ENCODE data around the gene EML1. TPM values are rescaled to one million over a fixed set of nuclear protein-coding genes. Genes with fewer than 3 reads are reported as not detected.

EML1 gene
- polyA plus RNA-seq, 6 donors from 2014 or later: not detected

DNA sequence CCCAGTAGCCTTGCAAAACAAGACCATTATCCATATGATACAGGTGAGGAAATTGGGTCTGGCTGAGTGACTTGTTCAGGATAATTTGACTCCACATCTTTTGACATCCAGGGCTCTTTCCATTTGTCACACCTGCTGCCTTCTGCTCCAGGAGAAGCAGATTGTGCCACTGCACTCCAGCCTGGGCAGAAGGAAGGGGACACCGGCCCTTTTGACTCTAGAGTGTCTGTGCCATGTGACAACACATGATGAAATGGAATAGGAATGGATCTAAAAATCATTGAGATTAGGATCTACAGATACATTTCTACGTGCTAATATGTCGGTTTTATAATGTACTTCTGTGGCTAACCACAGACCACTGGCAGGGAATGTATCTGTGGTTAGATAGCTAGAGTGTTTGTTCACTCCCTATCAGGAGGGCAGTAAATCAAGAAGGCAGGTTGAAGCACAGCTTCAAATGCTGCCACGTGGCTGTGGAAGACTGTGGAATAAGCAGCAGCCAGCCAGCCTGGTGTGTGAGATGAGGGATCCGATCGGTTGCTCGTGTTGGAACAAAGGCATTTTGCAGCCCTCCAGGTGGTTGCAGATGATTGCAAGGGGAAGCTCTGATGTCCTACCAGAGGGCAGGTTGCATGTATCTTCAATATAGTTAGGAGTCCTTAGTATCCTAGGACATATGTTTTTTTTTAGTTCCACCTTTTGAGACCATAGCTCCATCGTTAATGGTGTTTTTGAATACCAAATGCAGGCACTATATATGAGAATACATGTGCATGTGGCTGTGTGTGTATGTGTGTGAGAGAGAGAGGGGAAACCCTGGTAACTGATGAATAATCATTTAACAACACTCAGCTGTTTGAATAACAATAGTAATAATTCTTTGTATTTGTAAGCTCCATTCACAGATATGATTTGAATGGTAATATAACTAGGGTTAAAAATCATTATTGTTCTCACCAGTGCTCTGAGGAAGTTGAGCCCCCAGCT is 28.6 kb downstream of the EML1 start:
- Mint-ChIP-seq H3K27me3 (peaks cover 29 to 67% (median 40%) of the 10 kb centered on the region in 3 donors), H3K36me3 (no peaks in the 10 kb centered on the region), H3K9me3 (peaks cover 0 to 9% (median 0%) of the 10 kb centered on the region in 7 donors), H3K27ac (peak overlapping the region in 2 of 6 donors; percentile 17 to 45), H3K4me3 (no peak overlapping the region), H3K4me1 (peaks cover 0 to 5% (median 0%) of the 10 kb centered on the region in 3 donors)
- no peak for DNase-seq
- no peak for ATAC-seq (ENCODE audit: low read depth in 2 of 2)

DNA sequence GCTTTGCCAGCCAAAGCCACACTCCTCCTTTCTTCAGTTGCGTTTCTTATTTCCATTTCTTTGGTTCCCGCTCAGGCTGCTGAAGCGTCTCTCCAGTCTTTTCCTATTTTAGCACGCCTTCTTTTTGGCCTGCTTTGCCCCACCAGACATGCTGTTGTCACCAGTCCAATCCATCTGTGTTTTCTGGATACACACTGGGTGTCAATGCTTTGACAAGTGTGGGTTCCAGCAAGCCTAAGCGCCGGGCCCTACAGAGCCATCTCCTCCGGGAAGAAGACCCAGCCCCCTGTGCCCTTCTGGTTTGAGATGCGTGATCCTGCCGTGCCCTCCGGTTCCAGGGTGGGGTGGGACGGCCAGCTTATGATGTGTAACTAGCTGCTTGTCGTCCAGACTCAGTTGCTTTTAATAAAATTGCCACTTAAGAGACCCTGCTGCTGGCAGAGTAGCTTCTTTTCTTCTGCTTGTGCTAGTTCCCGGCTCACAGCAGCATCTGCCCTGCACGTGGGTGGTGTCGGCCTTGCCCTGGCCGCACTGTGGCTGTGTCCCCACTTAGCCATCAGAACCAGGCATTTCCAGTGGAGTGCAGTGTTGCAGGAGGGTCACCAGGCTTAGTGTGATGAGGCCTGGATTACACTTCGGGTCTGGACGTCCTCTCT is 29.7 kb downstream of the EML1 start:
- H3K4me3 Mint-ChIP-seq: no peak overlapping the region
- H3K9me3 Mint-ChIP-seq: peaks cover 0 to 9% (median 0%) of the 10 kb centered on the region in 7 donors
- H3K4me1 Mint-ChIP-seq: peaks cover 0 to 5% (median 0%) of the 10 kb centered on the region in 3 donors
- no peak overlapping the region for H3K27ac Mint-ChIP-seq
- peaks cover 27 to 68% (median 35%) of the 10 kb centered on the region in 3 donors for H3K27me3 Mint-ChIP-seq
- no peak for ATAC-seq (ENCODE audit: low read depth in 2 of 2)
- no peaks in the 10 kb centered on the region for H3K36me3 Mint-ChIP-seq
- no peak for DNase-seq

DNA sequence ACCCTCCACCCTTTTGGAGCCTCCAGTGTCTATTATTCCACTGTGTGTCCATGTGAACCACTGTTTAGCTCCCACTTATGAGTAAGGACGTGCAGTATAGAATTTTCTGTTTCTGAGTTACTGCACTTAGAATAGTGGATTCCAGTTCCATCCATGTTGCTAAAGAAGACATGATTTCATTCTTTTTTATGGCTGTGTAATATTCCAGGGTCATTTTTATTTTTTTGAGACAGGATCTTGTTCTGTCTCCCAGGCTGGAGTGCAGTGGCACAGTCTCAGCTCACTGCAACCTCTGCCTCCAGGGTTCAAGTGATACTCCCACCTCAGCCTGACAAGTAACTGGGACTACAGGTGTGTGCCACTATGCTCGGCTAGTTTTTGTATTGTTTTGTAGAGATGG is 31.6 kb downstream of the EML1 start:
- Mint-ChIP-seq H3K4me3 (no peak overlapping the region), H3K9me3 (peaks cover 0 to 9% (median 0%) of the 10 kb centered on the region in 7 donors), H3K27ac (no peak overlapping the region), H3K27me3 (peaks cover 35 to 71% (median 38%) of the 10 kb centered on the region in 3 donors), H3K4me1 (peaks cover 0 to 5% (median 0%) of the 10 kb centered on the region in 3 donors), H3K36me3 (no peaks in the 10 kb centered on the region)
- DNase-seq (no peak), ATAC-seq (ENCODE audit: low read depth in 2 of 2) (no peak)

DNA sequence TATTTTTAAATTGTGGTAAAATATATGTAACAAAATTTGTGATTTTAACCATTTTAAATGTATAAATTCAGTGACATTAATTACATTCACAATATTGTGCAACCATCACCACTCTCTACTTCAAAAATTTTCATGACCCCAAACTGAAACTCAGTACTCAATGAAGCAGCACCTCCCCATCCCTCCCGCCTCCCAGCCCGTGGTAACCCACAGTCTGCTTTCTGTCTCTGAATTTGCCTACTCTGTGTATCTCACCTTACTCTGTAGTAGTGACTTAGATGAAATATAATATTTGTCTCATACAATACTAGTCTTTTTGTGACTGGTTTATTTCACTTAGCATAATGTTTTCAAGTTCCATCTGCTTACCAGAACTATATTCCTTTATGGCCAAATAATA is 36.2 kb downstream of the EML1 start:
- Mint-ChIP-seq H3K36me3 (no peaks in the 10 kb centered on the region), H3K4me1 (peaks cover 0 to 3% (median 0%) of the 10 kb centered on the region in 3 donors), H3K27ac (no peak overlapping the region), H3K4me3 (no peak overlapping the region), H3K27me3 (peaks cover 56 to 72% (median 57%) of the 10 kb centered on the region in 3 donors), H3K9me3 (peaks cover 0 to 9% (median 1%) of the 10 kb centered on the region in 7 donors)
- no peak for ATAC-seq (ENCODE audit: low read depth in 2 of 2)
- no peak for DNase-seq

DNA sequence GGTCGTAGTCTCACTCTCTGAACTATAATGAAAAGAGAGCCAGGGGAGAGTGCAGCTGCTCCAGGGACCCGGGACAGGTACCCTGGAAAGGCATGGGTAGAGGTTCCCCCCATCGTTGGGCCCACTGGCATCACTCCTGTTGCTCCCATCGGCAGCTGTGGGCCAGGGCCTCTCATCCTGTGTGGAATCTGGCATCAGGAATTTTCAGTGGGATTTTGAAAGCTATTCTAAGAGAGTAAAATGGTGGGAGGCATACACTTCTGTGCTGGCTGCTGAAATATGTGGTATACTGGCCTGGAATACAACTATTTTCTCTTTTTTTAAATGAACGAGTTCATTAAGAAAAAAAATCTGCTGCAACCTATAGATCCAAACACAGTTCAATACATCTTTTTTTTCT is 38.1 kb downstream of the EML1 start:
- Mint-ChIP-seq H3K4me3 (no peak overlapping the region), H3K27ac (no peak overlapping the region), H3K36me3 (no peaks in the 10 kb centered on the region), H3K9me3 (peaks cover 0 to 7% (median 0%) of the 10 kb centered on the region in 7 donors), H3K27me3 (peaks cover 66 to 77% (median 69%) of the 10 kb centered on the region in 3 donors), H3K4me1 (peaks cover 0 to 4% (median 0%) of the 10 kb centered on the region in 3 donors)
- DNase-seq (no peak), ATAC-seq (ENCODE audit: low read depth in 2 of 2) (no peak)

DNA sequence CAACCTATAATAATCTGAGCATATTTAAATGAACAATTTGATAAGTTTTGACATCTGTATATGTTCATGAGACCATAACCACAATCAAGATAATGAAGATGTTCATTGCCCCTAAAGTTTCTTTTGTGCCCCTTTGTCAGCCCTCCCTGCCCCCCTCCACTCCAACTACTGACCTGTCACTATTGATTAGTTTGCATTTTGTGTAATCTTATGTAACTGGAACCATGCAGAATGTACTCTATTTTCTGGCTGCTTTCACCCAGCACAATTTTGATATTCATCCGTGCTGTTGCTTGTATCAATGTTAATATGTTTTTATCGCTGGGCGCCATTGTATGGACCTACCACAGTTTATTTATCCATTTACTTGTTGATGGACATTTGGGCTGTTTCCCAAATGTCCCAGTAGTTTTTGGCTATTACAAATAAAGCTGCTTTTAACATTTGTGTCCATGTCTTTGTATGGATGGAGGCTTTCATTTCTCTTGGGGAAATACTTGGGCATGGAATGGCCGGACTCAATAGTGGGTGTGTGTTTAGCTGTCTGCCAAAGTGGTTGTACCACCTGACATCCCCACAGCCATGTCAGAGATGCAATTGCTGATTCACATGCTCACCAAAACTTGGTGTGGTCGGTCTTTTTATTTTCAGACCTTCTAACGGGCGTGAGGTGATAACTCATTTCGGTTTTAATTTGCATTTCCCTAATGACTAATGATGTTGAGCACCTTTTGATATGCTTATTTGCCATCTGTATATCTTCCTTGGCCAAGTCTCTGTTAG is 38.9 kb downstream of the EML1 start:
- ATAC-seq (ENCODE audit: low read depth in 2 of 2) (no peak), DNase-seq (no peak)
- peaks cover 0 to 7% (median 0%) of the 10 kb centered on the region in 7 donors for H3K9me3 Mint-ChIP-seq
- peaks cover 68 to 77% (median 71%) of the 10 kb centered on the region in 3 donors for H3K27me3 Mint-ChIP-seq
- peaks cover 0 to 4% (median 0%) of the 10 kb centered on the region in 3 donors for H3K4me1 Mint-ChIP-seq
- no peak overlapping the region for H3K4me3 Mint-ChIP-seq
- no peaks in the 10 kb centered on the region for H3K36me3 Mint-ChIP-seq
- no peak overlapping the region for H3K27ac Mint-ChIP-seq

DNA sequence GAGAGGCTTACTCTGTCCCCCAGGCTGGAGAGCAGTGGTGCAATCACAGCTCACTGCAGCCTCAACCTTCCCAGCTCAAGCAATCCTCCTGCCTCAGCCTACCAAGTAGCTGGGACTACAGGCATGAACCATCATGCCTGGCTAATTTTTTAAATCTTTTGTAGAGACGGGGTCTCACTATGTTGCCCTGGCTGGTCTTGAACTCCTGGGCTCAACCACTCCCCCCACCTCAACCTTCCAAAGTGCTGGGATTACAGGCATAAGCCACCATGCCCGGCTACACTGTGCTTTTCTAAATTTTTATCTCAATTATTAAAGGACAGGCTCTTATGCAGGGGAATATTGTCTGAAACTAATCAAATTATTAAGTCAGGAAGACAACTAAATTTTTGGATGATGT is 44.6 kb downstream of the EML1 start:
- Mint-ChIP-seq H3K27me3 (peaks cover 64 to 75% (median 71%) of the 10 kb centered on the region in 3 donors), H3K4me3 (no peak overlapping the region), H3K36me3 (no peaks in the 10 kb centered on the region), H3K4me1 (peaks cover 0 to 4% (median 0%) of the 10 kb centered on the region in 3 donors), H3K27ac (no peak overlapping the region), H3K9me3 (peaks cover 0 to 7% (median 0%) of the 10 kb centered on the region in 7 donors)
- ATAC-seq (ENCODE audit: low read depth in 2 of 2) (no peak), DNase-seq (no peak)

DNA sequence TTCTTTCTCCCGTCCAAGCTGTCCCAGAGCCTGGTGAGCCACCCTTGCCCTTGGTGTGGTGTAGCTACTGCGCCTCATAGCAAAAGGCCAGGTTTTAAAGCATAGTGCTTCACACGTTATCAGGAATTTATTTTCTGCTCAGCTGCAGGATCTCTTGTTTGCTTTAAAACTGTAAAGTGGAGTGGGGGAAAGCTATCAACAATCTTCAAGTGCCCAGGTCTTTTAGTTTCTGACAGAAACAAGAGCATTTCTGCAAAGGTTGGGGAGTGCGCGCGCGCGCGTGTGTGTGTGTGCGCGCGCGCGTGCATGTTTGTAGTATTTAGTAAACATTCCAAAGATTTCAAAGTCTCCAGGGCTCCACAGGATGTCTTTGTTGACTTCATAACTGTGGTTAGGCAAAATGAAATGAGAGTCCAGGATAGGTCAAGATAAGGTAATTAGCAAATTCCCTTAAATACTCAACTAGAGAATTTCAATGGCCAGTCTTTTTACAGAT is 45.5 kb downstream of the EML1 start:
- Mint-ChIP-seq H3K9me3 (peaks cover 0 to 7% (median 0%) of the 10 kb centered on the region in 7 donors), H3K4me3 (no peak overlapping the region), H3K27ac (no peak overlapping the region), H3K27me3 (peaks cover 57 to 69% (median 68%) of the 10 kb centered on the region in 3 donors), H3K36me3 (no peaks in the 10 kb centered on the region), H3K4me1 (peaks cover 0 to 4% (median 0%) of the 10 kb centered on the region in 3 donors)
- DNase-seq: no peak
- no peak for ATAC-seq (ENCODE audit: low read depth in 2 of 2)

DNA sequence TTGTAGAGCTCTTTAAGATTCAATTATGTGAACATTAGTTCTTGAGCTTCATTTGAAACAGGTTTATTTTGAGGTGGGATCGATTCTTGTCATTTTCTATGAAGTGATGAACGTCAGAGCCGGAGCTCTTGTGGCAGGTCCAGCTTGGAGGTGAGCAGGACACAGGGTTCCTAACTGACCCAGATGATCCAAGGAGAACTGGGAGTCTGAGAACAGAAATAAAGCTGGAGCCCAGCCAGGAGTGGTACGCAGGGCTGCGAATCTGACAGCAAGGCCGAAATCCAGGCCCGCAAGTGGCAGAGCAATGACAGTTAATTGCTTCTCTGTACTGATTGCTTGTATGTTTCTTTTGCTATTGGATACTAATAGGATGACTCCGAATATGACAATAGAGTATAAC is 46.5 kb downstream of the EML1 start:
- no peaks in the 10 kb centered on the region for H3K4me1 Mint-ChIP-seq
- no peak overlapping the region for H3K27ac Mint-ChIP-seq
- H3K36me3 Mint-ChIP-seq: no peaks in the 10 kb centered on the region
- H3K9me3 Mint-ChIP-seq: peaks cover 0 to 7% (median 0%) of the 10 kb centered on the region in 7 donors
- DNase-seq (no peak), ATAC-seq (ENCODE audit: low read depth in 2 of 2) (no peak)
- no peak overlapping the region for H3K4me3 Mint-ChIP-seq
- peaks cover 56 to 72% (median 66%) of the 10 kb centered on the region in 3 donors for H3K27me3 Mint-ChIP-seq

DNA sequence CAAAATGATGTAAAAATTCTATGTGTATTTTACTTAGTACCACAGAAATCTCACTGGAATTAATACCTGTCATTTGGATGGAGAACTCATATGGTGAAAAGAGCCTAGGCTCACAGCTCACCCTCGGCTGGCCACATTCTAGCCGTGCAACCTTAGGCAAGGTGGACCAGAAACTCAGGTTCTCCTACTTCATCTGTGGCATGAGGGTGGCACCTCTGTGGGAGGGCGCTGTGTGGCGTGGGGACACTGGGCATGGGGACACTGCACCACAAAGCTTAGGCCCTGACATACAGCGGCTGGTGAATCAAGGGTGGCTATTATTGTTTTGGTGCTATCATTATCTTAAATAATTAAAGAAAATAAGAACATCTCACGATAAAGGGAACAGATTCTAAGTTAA is 47.1 kb downstream of the EML1 start:
- Mint-ChIP-seq H3K36me3 (no peaks in the 10 kb centered on the region), H3K4me3 (no peak overlapping the region), H3K9me3 (peaks cover 0 to 8% (median under 1%) of the 10 kb centered on the region in 7 donors), H3K27me3 (peaks cover 57 to 69% (median 66%) of the 10 kb centered on the region in 3 donors), H3K4me1 (no peaks in the 10 kb centered on the region), H3K27ac (no peak overlapping the region)
- ATAC-seq (ENCODE audit: low read depth in 2 of 2) (no peak), DNase-seq (no peak)

DNA sequence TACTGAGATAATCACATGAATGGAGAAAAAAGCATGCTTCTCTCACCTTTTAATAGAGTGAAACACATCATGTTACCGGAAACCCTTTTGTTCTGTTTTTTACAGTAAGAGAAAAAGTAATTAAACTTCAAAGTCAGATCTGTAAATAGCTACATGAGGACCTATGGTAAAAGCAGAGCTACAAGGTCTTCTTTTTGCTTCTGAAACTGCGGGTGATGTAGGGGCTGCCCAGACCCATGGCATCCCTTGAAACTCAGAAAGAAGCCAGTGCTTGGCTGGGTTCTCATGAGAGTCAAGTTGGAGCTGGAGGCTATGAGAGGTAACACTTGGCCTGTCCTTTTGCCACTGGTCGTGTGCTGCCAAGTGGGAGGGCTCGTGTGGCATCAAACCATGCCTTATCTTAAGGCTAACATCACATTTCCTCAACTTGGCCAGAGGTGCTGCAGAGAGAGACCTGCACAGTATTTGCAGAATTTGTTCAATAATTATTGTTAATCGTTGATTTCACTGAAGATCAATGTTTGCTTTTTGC is 47.6 kb downstream of the EML1 start:
- Mint-ChIP-seq H3K4me1 (no peaks in the 10 kb centered on the region), H3K36me3 (no peaks in the 10 kb centered on the region), H3K27ac (no peak overlapping the region), H3K27me3 (peaks cover 54 to 63% (median 62%) of the 10 kb centered on the region in 3 donors), H3K4me3 (no peak overlapping the region), H3K9me3 (peaks cover 0 to 5% (median 1%) of the 10 kb centered on the region in 7 donors)
- ATAC-seq (ENCODE audit: low read depth in 2 of 2): no peak
- no peak for DNase-seq

DNA sequence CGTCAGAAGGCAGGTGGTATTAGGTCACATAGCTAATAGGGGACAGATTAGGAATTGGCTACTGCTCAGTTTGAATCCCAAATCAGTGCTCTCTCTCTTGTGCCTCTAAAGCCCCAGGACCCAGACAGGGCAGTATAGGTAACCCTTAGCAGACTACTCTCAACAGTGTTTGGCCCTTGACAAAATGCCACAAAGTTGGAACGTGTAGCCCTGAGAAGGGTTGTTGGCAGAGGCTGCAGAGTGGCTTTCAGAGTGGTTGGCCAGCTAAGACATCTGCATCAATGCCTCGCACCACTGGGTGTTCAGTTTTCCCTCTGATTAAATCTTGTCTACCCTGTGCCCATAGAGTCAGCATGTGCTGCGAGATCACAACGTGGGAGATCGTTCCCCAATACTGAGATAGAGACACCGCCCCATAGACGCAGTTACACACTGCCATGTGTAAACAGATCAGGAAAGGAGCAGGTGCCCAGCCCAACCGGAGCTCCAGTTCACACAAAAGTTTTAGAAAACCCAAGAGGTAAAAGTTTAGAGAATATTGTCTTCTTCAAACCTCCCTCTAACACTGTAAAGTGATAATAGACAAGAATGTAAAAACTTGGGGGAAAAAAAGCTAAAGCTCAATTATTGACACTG is 48.3 kb downstream of the EML1 start:
- no peak overlapping the region for H3K27ac Mint-ChIP-seq
- no peaks in the 10 kb centered on the region for H3K4me1 Mint-ChIP-seq
- DNase-seq: no peak
- H3K9me3 Mint-ChIP-seq: peaks cover 0 to 9% (median 1%) of the 10 kb centered on the region in 7 donors
- ATAC-seq (ENCODE audit: low read depth in 2 of 2): no peak
- peaks cover 49 to 57% (median 56%) of the 10 kb centered on the region in 3 donors for H3K27me3 Mint-ChIP-seq
- no peaks in the 10 kb centered on the region for H3K36me3 Mint-ChIP-seq
- H3K4me3 Mint-ChIP-seq: no peak overlapping the region
